HG02938 (cell line): ENCODE measurements around the gene OSBPL3.

ENCODE experiments used
- ATAC-seq: cut with Tn5 transposase; IDR thresholded peaks from one replicate; pipeline ENCODE4 v1.9.1; 2021; ENCODE audit warnings: mild to moderate bottlenecking, moderate library complexity; ENCODE audit not compliant: unreplicated experiment

The OSBPL3 gene

GRCh38 chr7:24899905-24900304 lies 80.1 kb downstream of the OSBPL3 start:
- ATAC-seq: peak; percentile 50

- ATAC-seq: no peak
Measured at GRCh38 chr7:24899161-24899560, 80.8 kb downstream of the OSBPL3 start.

GRCh38 chr7:24898691-24899090 lies 81.3 kb downstream of the OSBPL3 start:
- no peak for ATAC-seq

GRCh38 chr7:24896031-24896501 lies 83.9 kb downstream of the OSBPL3 start:
- peak; percentile 65 for ATAC-seq

GRCh38 chr7:24894429-24895221 lies 85.4 kb downstream of the OSBPL3 start:
- no peak for ATAC-seq

- ATAC-seq: no peak
Measured at GRCh38 chr7:24891311-24891735, 88.7 kb downstream of the OSBPL3 start.

GRCh38 chr7:24889611-24890010 lies 90.4 kb downstream of the OSBPL3 start:
- no peak for ATAC-seq

GRCh38 chr7:24888653-24889052 lies 91.3 kb downstream of the OSBPL3 start:
- ATAC-seq: no peak

- no peak for ATAC-seq
Measured at GRCh38 chr7:24885716-24886115, 94.3 kb downstream of the OSBPL3 start.

- no peak for ATAC-seq
Measured at GRCh38 chr7:24885305-24885704, 94.7 kb downstream of the OSBPL3 start.

GRCh38 chr7:24884401-24884800 lies 95.6 kb downstream of the OSBPL3 start:
- ATAC-seq: no peak

- ATAC-seq: no peak
Measured at GRCh38 chr7:24883622-24884013, 96.4 kb downstream of the OSBPL3 start.

GRCh38 chr7:24882989-24883621 lies 96.9 kb downstream of the OSBPL3 start:
- ATAC-seq: no peak

- no peak for ATAC-seq
Measured at GRCh38 chr7:24881623-24882022, 98.4 kb downstream of the OSBPL3 start.

GRCh38 chr7:24880886-24881285 lies 99.1 kb downstream of the OSBPL3 start:
- ATAC-seq: no peak

- no peak for ATAC-seq
Measured at GRCh38 chr7:24879291-24879690, 100.7 kb downstream of the OSBPL3 start.

- ATAC-seq: peak; percentile 95
Measured at GRCh38 chr7:24877790-24878311, 102.1 kb downstream of the OSBPL3 start.

- no peak for ATAC-seq
Measured at GRCh38 chr7:24874791-24875190, 105.2 kb downstream of the OSBPL3 start.

- no peak for ATAC-seq
Measured at GRCh38 chr7:24873944-24874343, 106.0 kb downstream of the OSBPL3 start.

GRCh38 chr7:24871770-24872169 lies 108.2 kb downstream of the OSBPL3 start:
- ATAC-seq: no peak

- no peak for ATAC-seq
Measured at GRCh38 chr7:24870766-24871165, 109.2 kb downstream of the OSBPL3 start.

- ATAC-seq: no peak
Measured at GRCh38 chr7:24869572-24869971, 110.4 kb downstream of the OSBPL3 start.
